Mesenchymal stem cell (in vitro differentiated cells and primary cell): ENCODE results near the gene DSC3.

ENCODE experiments used
- DNase-seq: peaks from one replicate; pipeline ENCODE4 v3.0.0-alpha.2; 2013
- H2AFZ ChIP-seq: one replicate; pipeline ENCODE4 v1.6.1; 2013; ENCODE audit warnings: low read depth, mild to moderate bottlenecking, control low read depth, inconsistent platforms, low read length, moderate library complexity
- H2AK5ac ChIP-seq: 2 replicates; pipeline ENCODE4 v1.6.1; 2013; ENCODE audit warnings: low read length, moderate library complexity, mild to moderate bottlenecking, inconsistent platforms; ENCODE audit not compliant: severe bottlenecking
- H2BK120ac ChIP-seq: one replicate; pipeline ENCODE4 v1.6.1; 2013; ENCODE audit warnings: low read depth, mild to moderate bottlenecking, inconsistent platforms, low read length, moderate library complexity
- H2BK12ac ChIP-seq, 2 experiments: one replicate each; pipeline ENCODE4 v1.6.1; 2013; ENCODE audit warnings: inconsistent platforms in 2 of 2, low read length in 2 of 2, mild to moderate bottlenecking in 2 of 2, moderate library complexity in 2 of 2, control low read depth in 1 of 2
- H2BK15ac ChIP-seq: one replicate; pipeline ENCODE4 v1.6.1; 2013; ENCODE audit warnings: mild to moderate bottlenecking, low read depth, inconsistent platforms; ENCODE audit not compliant: poor library complexity, severe bottlenecking
- H2BK5ac ChIP-seq: 2 replicates; pipeline ENCODE4 v1.6.1; 2013; ENCODE audit warnings: low read depth, mild to moderate bottlenecking, low read length, control low read depth, inconsistent platforms; ENCODE audit not compliant: poor library complexity, severe bottlenecking
- H3K14ac ChIP-seq, 2 experiments: one replicate each; pipeline ENCODE4 v1.6.1; 2013; ENCODE audit warnings: inconsistent platforms in 2 of 2, low read length in 2 of 2, control low read depth in 1 of 2, mild to moderate bottlenecking in 1 of 2, moderate library complexity in 1 of 2
- H3K18ac ChIP-seq, 2 experiments: one replicate each; pipeline ENCODE4 v1.6.1; 2013; ENCODE audit warnings: inconsistent platforms in 2 of 2, low read length in 2 of 2, control low read depth in 1 of 2, low read depth in 1 of 2, mild to moderate bottlenecking in 1 of 2
- H3K23ac ChIP-seq, 2 experiments: one replicate each; pipeline ENCODE4 v1.6.1; 2013; ENCODE audit warnings: inconsistent platforms in 2 of 2, low read length in 2 of 2, mild to moderate bottlenecking in 2 of 2, moderate library complexity in 2 of 2, control low read depth in 1 of 2
- H3K27ac ChIP-seq: 2 replicates; pipeline ENCODE4 v1.5.1; 2013; ENCODE audit warnings: mild to moderate bottlenecking, moderate library complexity, low read length, control low read depth, inconsistent platforms; ENCODE audit not compliant: poor library complexity, severe bottlenecking
- H3K27me3 ChIP-seq, 2 experiments: 2 replicates each; pipeline versions ENCODE4 v1.6.1 to v1.7.0; 2013; ENCODE audit warnings: low read length in 2 of 2, mild to moderate bottlenecking in 2 of 2, moderate library complexity in 2 of 2, control low read depth in 1 of 2, inconsistent platforms in 1 of 2; ENCODE audit not compliant: control insufficient read depth in 1 of 2, insufficient read depth in 1 of 2
- H3K36me3 ChIP-seq, 2 experiments: 2 replicates each; pipeline versions ENCODE4 v1.6.1 to v1.7.0; 2013; ENCODE audit warnings: low read length in 2 of 2, control low read depth in 1 of 2, inconsistent platforms in 1 of 2, low read depth in 1 of 2, mild to moderate bottlenecking in 1 of 2; ENCODE audit not compliant: insufficient read depth in 2 of 2, control insufficient read depth in 1 of 2
- H3K4ac ChIP-seq, 2 experiments: one replicate each; pipeline ENCODE4 v1.6.1; 2013; ENCODE audit warnings: inconsistent platforms in 2 of 2, low read length in 2 of 2, mild to moderate bottlenecking in 2 of 2, moderate library complexity in 2 of 2, control low read depth in 1 of 2, low read depth in 1 of 2
- H3K4me1 ChIP-seq: 2 replicates; pipeline ENCODE4 v1.6.1; 2013; ENCODE audit warnings: low read depth, low read length, control low read depth; ENCODE audit not compliant: control insufficient read depth, insufficient read depth
- H3K4me2 ChIP-seq: 2 replicates; pipeline ENCODE4 v1.6.1; 2013; ENCODE audit warnings: low read length, mild to moderate bottlenecking, inconsistent platforms; ENCODE audit not compliant: poor library complexity, severe bottlenecking
- H3K4me3 ChIP-seq, 2 experiments: 2 replicates each; pipeline versions ENCODE4 v1.5.1 to v1.7.0; 2013; ENCODE audit warnings: low read length in 2 of 2, mild to moderate bottlenecking in 2 of 2, control low read depth in 1 of 2, low read depth in 1 of 2; ENCODE audit not compliant: insufficient read depth in 1 of 2
- H3K79me1 ChIP-seq: replicated peaks from 2 replicates; pipeline ENCODE4 v1.6.1; 2013; ENCODE audit warnings: mild to moderate bottlenecking, control low read depth, low read length, inconsistent platforms; ENCODE audit not compliant: poor library complexity, severe bottlenecking
- H3K9ac ChIP-seq: 2 replicates; pipeline ENCODE4 v1.7.0; 2013; ENCODE audit warnings: mild to moderate bottlenecking, low read length, moderate library complexity
- H3K9me3 ChIP-seq: 2 replicates; pipeline ENCODE4 v1.7.0; 2013; ENCODE audit warnings: mild to moderate bottlenecking, low read length; ENCODE audit not compliant: control insufficient read depth
- H4K8ac ChIP-seq: one replicate; pipeline ENCODE4 v1.6.1; 2013; ENCODE audit warnings: inconsistent platforms, mild to moderate bottlenecking, low read length, moderate library complexity
- H4K91ac ChIP-seq: one replicate; pipeline ENCODE4 v1.6.1; 2013; ENCODE audit warnings: mild to moderate bottlenecking, low read length, inconsistent platforms
- WGBS: methylation state at CpG from one replicate; pipeline ENCODE4 v1.1.7; 2013; ENCODE audit warnings: mixed read lengths; 5-methylcytosine and 5-hydroxymethylcytosine counted together

Gene DSC3

GRCh38 chr18:31077878-31078277 lies 35.3 kb upstream of the DSC3 start:
- no peak for DNase-seq
- Histone ChIP-seq H3K18ac (no peak overlapping the region), H3K4ac (no peak overlapping the region), H3K79me1 (peaks cover 4% of the 10 kb centered on the region), H2BK12ac (no peak overlapping the region), H3K9me3 (no peaks in the 10 kb centered on the region), H3K9ac (no peak overlapping the region), H3K27ac (no peak overlapping the region), H3K36me3 (peaks cover 0 to 14% of the 10 kb centered on the region in 2 experiments), H4K91ac (no peak overlapping the region), H2AK5ac (no peak overlapping the region), H2BK15ac (no peak overlapping the region), H4K8ac (no peak overlapping the region), H2BK5ac (no peak overlapping the region), H3K4me3 (no peak overlapping the region), H3K27me3 (no peaks in the 10 kb centered on the region), H3K4me2 (no peak overlapping the region), H2BK120ac (no peak overlapping the region), H3K23ac (no peak overlapping the region), H2AFZ (no peak overlapping the region), H3K4me1 (no peaks in the 10 kb centered on the region), H3K14ac (no peak overlapping the region)
- whole genome bisulfite sequencing: 100% methylated on average over 1 of the region's 1 CpG

GRCh38 chr18:31072175-31072574 lies 29.6 kb upstream of the DSC3 start:
- WGBS: 50% methylated on average over 4 of the region's 4 CpGs
- DNase-seq: peak; percentile 8
- H2AK5ac ChIP-seq: no peak overlapping the region

GRCh38 chr18:31070206-31070605 lies 27.7 kb upstream of the DSC3 start:
- no peak overlapping the region for H3K4ac ChIP-seq
- no peak overlapping the region for H3K18ac ChIP-seq
- H3K9me3 ChIP-seq: no peaks in the 10 kb centered on the region
- no peak overlapping the region for H3K27ac ChIP-seq
- H2BK5ac ChIP-seq: no peak overlapping the region
- peaks cover 0 to 11% of the 10 kb centered on the region in 2 experiments for H3K36me3 ChIP-seq
- no peak overlapping the region for H3K9ac ChIP-seq
- 10% methylated on average over 1 of the region's 3 CpGs for WGBS
- H3K27me3 ChIP-seq: no peaks in the 10 kb centered on the region
- no peak overlapping the region for H3K4me3 ChIP-seq
- DNase-seq: peak; percentile 40
- H3K4me1 ChIP-seq: no peaks in the 10 kb centered on the region
- H3K4me2 ChIP-seq: no peak overlapping the region
- no peak overlapping the region for H4K91ac ChIP-seq
- no peak overlapping the region for H2BK12ac ChIP-seq
- no peak overlapping the region for H4K8ac ChIP-seq
- H3K79me1 ChIP-seq: no peaks in the 10 kb centered on the region
- no peak overlapping the region for H3K14ac ChIP-seq
- H2BK15ac ChIP-seq: no peak overlapping the region
- no peak overlapping the region for H2BK120ac ChIP-seq
- no peak overlapping the region for H2AFZ ChIP-seq
- H3K23ac ChIP-seq: no peak overlapping the region
- no peak overlapping the region for H2AK5ac ChIP-seq

More at GRCh38 chr18:31072175-31072574, 29.6 kb upstream of the DSC3 start:
- Histone ChIP-seq H3K4me1 (no peaks in the 10 kb centered on the region), H3K14ac (no peak overlapping the region), H3K36me3 (peaks cover 0 to 11% of the 10 kb centered on the region in 2 experiments), H2BK120ac (no peak overlapping the region), H3K9ac (no peak overlapping the region), H2BK12ac (no peak overlapping the region), H2BK5ac (no peak overlapping the region), H4K91ac (no peak overlapping the region), H3K27me3 (no peaks in the 10 kb centered on the region), H3K4me2 (no peak overlapping the region), H3K4me3 (no peak overlapping the region), H2AFZ (no peak overlapping the region), H2BK15ac (no peak overlapping the region), H3K79me1 (peaks cover 4% of the 10 kb centered on the region), H3K18ac (no peak overlapping the region), H4K8ac (no peak overlapping the region), H3K23ac (no peak overlapping the region), H3K27ac (no peak overlapping the region), H3K9me3 (no peaks in the 10 kb centered on the region), H3K4ac (no peak overlapping the region)

DNA sequence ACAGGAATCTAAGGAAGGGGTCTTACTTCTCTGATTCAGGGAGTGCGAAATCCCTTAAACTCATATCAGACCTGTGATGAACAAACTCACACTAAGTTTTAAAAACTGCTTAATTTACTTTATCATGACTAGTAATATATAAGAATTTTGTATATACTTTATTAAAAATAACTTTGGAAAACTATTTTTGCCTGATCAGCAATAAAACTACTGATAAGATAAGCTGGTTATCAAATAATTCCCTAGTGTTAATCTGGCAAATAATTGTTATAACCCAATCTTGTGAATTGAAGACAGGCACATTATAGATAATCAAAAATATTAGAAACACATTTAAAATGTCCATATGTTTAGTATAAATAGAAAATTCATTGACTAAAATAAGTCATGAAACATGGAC lies 23.7 kb upstream of the DSC3 start:
- Histone ChIP-seq H3K18ac (no peak overlapping the region), H3K9ac (no peak overlapping the region), H3K4me1 (peaks cover 1% of the 10 kb centered on the region), H4K8ac (no peak overlapping the region), H3K4me2 (no peak overlapping the region), H2BK5ac (no peak overlapping the region), H2AK5ac (no peak overlapping the region), H2AFZ (no peak overlapping the region), H3K27ac (no peak overlapping the region), H3K23ac (no peak overlapping the region), H2BK15ac (no peak overlapping the region), H3K9me3 (no peaks in the 10 kb centered on the region), H3K36me3 (peaks cover 0 to 4% of the 10 kb centered on the region in 2 experiments), H3K4ac (no peak overlapping the region), H2BK12ac (no peak overlapping the region), H3K79me1 (no peaks in the 10 kb centered on the region), H3K4me3 (no peak overlapping the region), H3K27me3 (no peaks in the 10 kb centered on the region), H2BK120ac (no peak overlapping the region), H3K14ac (no peak overlapping the region), H4K91ac (no peak overlapping the region)
- no CpG with 5 or more reads among the region's 1 CpG for WGBS
- no peak for DNase-seq
